Tibial nerve (tissue), 4 donors: ENCODE results near the gene UBE2E2. TPM values are rescaled to one million over a fixed set of nuclear protein-coding genes. Genes with fewer than 3 reads are reported as not detected.
"Not testable (repeated sequence)": the region's sequence is repeated elsewhere in the genome, so short reads cannot be mapped to it uniquely, and the experiment has no call there.

Experiments
- DNase-seq, 2 donors: peaks; one replicate each; pipeline ENCODE4 v3.0.0-alpha.2; 2019; ENCODE audit warnings: low spot score in 2 of 2
- H3K27ac ChIP-seq, 4 donors: fragments of 200-600 bp; sonication (generic) in 3 of 4; one replicate each; pipeline ENCODE4 v1.5.1; 2017 to 2019; ENCODE audit warnings: mild to moderate bottlenecking in 1 of 4
- H3K27me3 ChIP-seq, 2 donors: fragments of 200-600 bp; sonication (generic) in 1 of 2; one replicate each; pipeline versions ENCODE4 v1.5.1 to v1.6.0; 2017 to 2019
- H3K36me3 ChIP-seq, 3 donors: fragments of 200-600 bp; sonication (generic); one replicate each; pipeline ENCODE4 v1.5.1; 2018 to 2019
- H3K4me1 ChIP-seq, 4 donors: fragments of 200-600 bp; sonication (generic) in 3 of 4; one replicate each; pipeline ENCODE4 v1.5.1; 2017 to 2019
- H3K4me3 ChIP-seq, 4 donors: fragments of 200-600 bp; sonication (generic) in 3 of 4; one replicate each; pipeline ENCODE4 v1.5.1; 2017 to 2019; ENCODE audit warnings: mild to moderate bottlenecking in 1 of 4, moderate library complexity in 1 of 4
- H3K9me3 ChIP-seq, 4 donors: fragments of 200-600 bp; sonication (generic) in 3 of 4; one replicate each; pipeline ENCODE4 v1.5.1; 2017 to 2019
- EP300 ChIP-seq, 2 donors: sonication (generic); formaldehyde crosslinking; IDR thresholded peaks; one replicate each; pipeline ENCODE4 v1.6.1; 2017; ENCODE audit warnings: antibody characterized with exemption in 2 of 2, mild to moderate bottlenecking in 1 of 2
- POLR2A ChIP-seq, 2 donors: fragments of 450-650 bp; IDR thresholded peaks; one replicate each; pipeline ENCODE4 v1.6.1; 2017; ENCODE audit warnings: antibody characterized with exemption in 2 of 2, mild to moderate bottlenecking in 2 of 2, moderate library complexity in 2 of 2
- WGBS, 2 donors: methylation state at CpG; one replicate each; pipeline ENCODE4 v1.1.5; 2018; 5-methylcytosine and 5-hydroxymethylcytosine counted together
- total RNA-seq, 4 donors: library from RNA; depleted of rRNA; stranded (reverse); fragments of >200 nt; gene quantifications; one replicate each; pipeline ENCODE4 v1.1.0, GENCODE V29; 2016
- TF ChIP-seq, protein P1 (sequence below), 5 experiments: fragments of 200-600 bp in 3 of 5; fragments of 450-650 bp in 2 of 5; sonication (generic) in 3 of 5; IDR thresholded peaks; one replicate each; pipeline ENCODE4 v1.5.1; 2016 to 2019; ENCODE audit warnings: antibody characterized with exemption in 5 of 5, mild to moderate bottlenecking in 3 of 5, moderate library complexity in 2 of 5

The UBE2E2 gene
- total RNA-seq, 4 donors from 2014 or later = 67.1 to 222 (median 130) TPM

DNA sequence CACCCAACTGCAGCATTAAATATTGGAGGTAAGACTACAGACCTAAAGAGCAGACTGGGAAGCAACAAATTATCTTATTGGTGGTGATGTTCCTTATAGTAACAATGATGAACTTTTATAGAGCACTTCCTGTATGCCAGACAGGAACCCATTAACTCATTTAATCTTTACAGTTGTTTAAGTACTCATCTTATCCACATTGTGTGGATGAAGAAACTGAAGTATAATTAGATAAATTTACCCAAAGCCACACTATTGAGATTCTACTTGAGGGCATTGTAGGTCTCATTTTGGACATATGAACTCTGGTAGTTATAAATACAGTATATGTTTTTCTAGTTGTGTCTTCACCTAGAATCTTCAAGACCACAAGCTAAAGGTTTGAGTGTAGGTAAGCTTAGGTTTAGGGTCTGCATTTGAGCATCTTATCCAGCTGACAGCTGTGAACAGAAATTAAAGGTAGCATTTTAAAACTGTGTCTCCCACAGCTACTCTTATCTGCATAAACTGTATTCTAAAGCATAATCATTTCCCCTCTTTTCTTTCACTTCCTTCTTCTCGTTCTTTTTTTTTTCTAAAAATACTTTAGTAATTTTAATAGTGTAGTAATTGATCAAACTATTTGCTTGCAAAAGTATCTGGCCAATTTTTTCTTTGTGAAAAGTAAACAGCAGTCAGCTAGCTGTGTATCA lies 138.2 kb downstream of the UBE2E2 start:
- no peak overlapping the region for H3K27ac ChIP-seq
- WGBS, 2 donors = 30 to 50% methylated on average over 1 of the region's 1 CpG

DNA sequence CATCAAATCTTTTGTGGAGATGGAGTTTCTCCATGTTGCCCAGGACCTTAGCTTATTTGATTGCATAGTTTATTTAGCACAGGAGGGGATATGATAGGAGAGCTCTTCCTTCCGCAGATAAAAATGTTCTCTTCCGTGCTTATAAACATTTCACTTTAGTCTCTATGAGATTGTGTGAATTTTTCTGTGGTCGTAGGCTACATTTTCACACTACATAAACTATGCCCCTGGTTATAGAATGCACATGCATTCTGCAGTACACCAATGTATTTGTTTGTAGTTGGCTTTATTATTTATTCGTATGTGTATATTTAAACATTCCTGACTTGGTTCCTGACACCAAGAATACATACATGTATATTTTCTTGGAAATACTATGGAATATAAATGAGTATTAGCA lies 139.2 kb downstream of the UBE2E2 start:
- TF ChIP-seq POLR2A (IDR thresholded peaks at IDR 0.05) = no peak
- TF ChIP-seq EP300 (IDR thresholded peaks at IDR 0.05) = no peak
- TF ChIP-seq, protein P1, sequence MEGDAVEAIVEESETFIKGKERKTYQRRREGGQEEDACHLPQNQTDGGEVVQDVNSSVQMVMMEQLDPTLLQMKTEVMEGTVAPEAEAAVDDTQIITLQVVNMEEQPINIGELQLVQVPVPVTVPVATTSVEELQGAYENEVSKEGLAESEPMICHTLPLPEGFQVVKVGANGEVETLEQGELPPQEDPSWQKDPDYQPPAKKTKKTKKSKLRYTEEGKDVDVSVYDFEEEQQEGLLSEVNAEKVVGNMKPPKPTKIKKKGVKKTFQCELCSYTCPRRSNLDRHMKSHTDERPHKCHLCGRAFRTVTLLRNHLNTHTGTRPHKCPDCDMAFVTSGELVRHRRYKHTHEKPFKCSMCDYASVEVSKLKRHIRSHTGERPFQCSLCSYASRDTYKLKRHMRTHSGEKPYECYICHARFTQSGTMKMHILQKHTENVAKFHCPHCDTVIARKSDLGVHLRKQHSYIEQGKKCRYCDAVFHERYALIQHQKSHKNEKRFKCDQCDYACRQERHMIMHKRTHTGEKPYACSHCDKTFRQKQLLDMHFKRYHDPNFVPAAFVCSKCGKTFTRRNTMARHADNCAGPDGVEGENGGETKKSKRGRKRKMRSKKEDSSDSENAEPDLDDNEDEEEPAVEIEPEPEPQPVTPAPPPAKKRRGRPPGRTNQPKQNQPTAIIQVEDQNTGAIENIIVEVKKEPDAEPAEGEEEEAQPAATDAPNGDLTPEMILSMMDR (IDR thresholded peaks at IDR 0.05) = no peak
- H3K4me1 ChIP-seq = no peaks in the 10 kb centered on the region

More for the DNA sequence above, 138.2 kb downstream of the UBE2E2 start:
- H3K4me1 ChIP-seq = no peaks in the 10 kb centered on the region
- no peaks in the 10 kb centered on the region for H3K9me3 ChIP-seq
- H3K36me3 ChIP-seq = no peaks in the 10 kb centered on the region
- H3K4me3 ChIP-seq = no peak overlapping the region
- no peak for DNase-seq
- TF ChIP-seq EP300 (IDR thresholded peaks at IDR 0.05) (no peak), POLR2A (IDR thresholded peaks at IDR 0.05) (no peak)
- TF ChIP-seq, protein P1 (IDR thresholded peaks at IDR 0.05) = no peak
- no peaks in the 10 kb centered on the region for H3K27me3 ChIP-seq

GRCh38 chr3:23343509-23343908 lies 140.4 kb downstream of the UBE2E2 start:
- 94 to 96% methylated on average over 7 of the region's 7 CpGs for WGBS, 2 donors
- no peaks in the 10 kb centered on the region for H3K36me3 ChIP-seq
- H3K4me3 ChIP-seq = no peak overlapping the region
- DNase-seq = no peak
- no peaks in the 10 kb centered on the region for H3K27me3 ChIP-seq
- no peak for TF ChIP-seq POLR2A (IDR thresholded peaks at IDR 0.05)
- no peak for TF ChIP-seq EP300 (IDR thresholded peaks at IDR 0.05)
- TF ChIP-seq, protein P1 (IDR thresholded peaks at IDR 0.05) = no peak
- H3K4me1 ChIP-seq = no peaks in the 10 kb centered on the region
- no peak overlapping the region for H3K27ac ChIP-seq
- H3K9me3 ChIP-seq = no peaks in the 10 kb centered on the region

More for the DNA sequence above, 139.2 kb downstream of the UBE2E2 start:
- no peak overlapping the region for H3K4me3 ChIP-seq
- no peaks in the 10 kb centered on the region for H3K9me3 ChIP-seq
- no peak for DNase-seq
- no peak overlapping the region for H3K27ac ChIP-seq
- H3K27me3 ChIP-seq = no peaks in the 10 kb centered on the region
- no peaks in the 10 kb centered on the region for H3K36me3 ChIP-seq
- 86 to 95% methylated on average over 4 of the region's 4 CpGs for WGBS, 2 donors

DNA sequence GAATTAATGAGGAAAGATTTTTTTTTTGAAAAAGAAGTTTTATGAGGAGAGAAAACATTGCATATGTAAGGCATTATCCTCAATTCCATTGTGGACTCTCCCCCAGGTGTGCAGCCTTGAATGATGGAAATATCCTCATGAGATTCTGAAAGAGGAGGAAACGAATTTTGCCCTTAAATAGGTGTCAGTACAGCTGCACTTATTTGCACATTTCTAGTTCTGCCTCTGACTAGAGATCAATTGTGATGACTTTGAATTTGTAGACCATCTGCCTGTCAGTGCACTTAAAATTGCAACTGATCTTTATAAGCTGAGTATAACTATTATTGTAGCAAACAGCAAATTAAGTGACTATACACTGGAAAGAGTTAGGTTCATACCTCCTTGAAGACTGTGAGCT lies 141.8 kb downstream of the UBE2E2 start:
- H3K27me3 ChIP-seq = no peaks in the 10 kb centered on the region
- 78 to 87% methylated on average over 1 of the region's 1 CpG for WGBS, 2 donors
- no peaks in the 10 kb centered on the region for H3K9me3 ChIP-seq
- no peak for DNase-seq
- H3K4me1 ChIP-seq = no peaks in the 10 kb centered on the region
- TF ChIP-seq POLR2A (IDR thresholded peaks at IDR 0.05) (no peak), EP300 (IDR thresholded peaks at IDR 0.05) (no peak)
- TF ChIP-seq, protein P1 (IDR thresholded peaks at IDR 0.05) = no peak
- no peak overlapping the region for H3K27ac ChIP-seq
- no peak overlapping the region for H3K4me3 ChIP-seq
- H3K36me3 ChIP-seq = no peaks in the 10 kb centered on the region

DNA sequence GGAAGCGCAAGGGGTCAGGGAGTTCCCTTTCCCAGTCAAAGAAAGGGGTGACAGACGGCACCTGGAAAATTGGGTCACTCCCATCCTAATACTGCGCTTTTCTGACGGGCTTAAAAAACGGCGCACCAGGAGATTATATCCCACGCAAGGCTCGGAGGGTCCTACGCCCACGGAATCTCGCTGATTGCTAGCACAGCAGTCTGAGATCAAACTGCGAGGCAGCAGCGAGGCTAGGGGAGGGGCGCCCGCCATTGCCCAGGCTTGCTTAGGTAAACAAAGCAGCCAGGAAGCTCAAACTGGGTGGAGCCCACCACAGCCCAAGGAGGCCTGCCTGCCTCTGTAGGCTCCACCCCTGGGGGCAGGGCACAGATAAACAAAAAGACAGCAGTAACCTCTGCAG lies 146.3 kb downstream of the UBE2E2 start:
- H3K9me3 ChIP-seq, DNase-seq, H3K27me3 ChIP-seq, H3K4me1 ChIP-seq, H3K36me3 ChIP-seq, H3K27ac ChIP-seq, H3K4me3 ChIP-seq: not testable (repeated sequence)
- 95 to 98% methylated on average over 15 of the region's 15 CpGs for WGBS, 2 donors
